Measurements from ENCODE around the gene ZC2HC1C.

Gene ZC2HC1C

GRCh38 chr14:75084513-75084912 lies 15.1 kb downstream of the ZC2HC1C start:
- DNase-seq (ENCODE audit: low read depth, low spot score) = no peak
- H3K4me3 ChIP-seq (ENCODE audit: low read depth, low read length) = no peak overlapping the region
- in situ Hi-C loops (cut with HindIII; ENCODE audit: low sequenced_read_pairs) = no loop called here
- peak; percentile 14 for TF ChIP-seq CTCF (IDR thresholded peaks at IDR 0.05; ENCODE audit: low read depth, low read length)

- TF ChIP-seq CTCF (IDR thresholded peaks at IDR 0.05; ENCODE audit: low read depth, low read length) = no peak
- H3K4me3 ChIP-seq (ENCODE audit: low read depth, low read length) = no peak overlapping the region
- no peak for DNase-seq (ENCODE audit: low read depth, low spot score)
- in situ Hi-C loops (cut with HindIII; ENCODE audit: low sequenced_read_pairs) = no loop called here
These were observed 18.7 kb downstream of the ZC2HC1C start for GRCh38 chr14:75088153-75088552.

DNA sequence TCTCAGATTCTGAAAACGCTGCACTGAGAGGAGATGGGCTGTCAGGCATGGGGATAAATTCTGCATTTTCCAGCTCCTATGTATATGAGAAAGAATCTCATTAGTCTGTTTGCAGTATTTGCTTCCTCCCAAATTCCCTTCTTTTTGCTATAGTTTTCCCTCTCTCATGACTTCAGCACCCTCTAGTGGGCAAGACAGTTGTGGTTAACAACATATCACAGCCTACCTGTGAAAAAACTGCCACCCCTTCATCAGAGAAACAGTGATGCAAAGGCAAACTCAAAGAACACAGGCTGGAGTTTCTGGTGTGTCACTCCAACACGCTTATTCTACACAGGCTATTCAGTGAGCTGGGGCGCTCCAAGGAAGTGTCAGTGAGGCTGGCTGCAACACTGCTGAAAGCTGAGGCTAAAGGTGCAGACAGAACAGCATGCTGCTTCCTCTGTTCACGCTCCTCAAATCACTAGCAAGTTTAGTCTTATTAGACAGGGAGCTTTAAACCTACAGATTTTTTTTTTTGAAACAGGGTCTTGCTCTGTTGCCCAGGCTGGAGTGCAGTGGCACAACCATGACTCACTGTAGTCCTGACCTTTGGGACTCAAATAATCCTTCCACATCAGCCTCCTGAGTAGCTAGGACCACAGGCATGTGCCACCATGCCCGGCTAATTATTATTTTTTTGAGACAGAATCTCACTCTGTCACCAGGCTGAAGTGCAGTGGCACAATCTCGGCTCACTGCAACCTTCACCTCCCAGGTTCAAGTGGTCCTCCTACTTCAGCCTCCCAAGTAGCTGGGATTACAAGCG lies 19.3 kb downstream of the ZC2HC1C start:
- H3K4me3 ChIP-seq (ENCODE audit: low read depth, low read length) = no peak overlapping the region
- DNase-seq (ENCODE audit: low read depth, low spot score) = peak; percentile 68
- TF ChIP-seq CTCF (IDR thresholded peaks at IDR 0.05; ENCODE audit: low read depth, low read length) = peak; percentile 72
- in situ Hi-C loops (cut with HindIII; ENCODE audit: low sequenced_read_pairs) = no loop called here

DNA sequence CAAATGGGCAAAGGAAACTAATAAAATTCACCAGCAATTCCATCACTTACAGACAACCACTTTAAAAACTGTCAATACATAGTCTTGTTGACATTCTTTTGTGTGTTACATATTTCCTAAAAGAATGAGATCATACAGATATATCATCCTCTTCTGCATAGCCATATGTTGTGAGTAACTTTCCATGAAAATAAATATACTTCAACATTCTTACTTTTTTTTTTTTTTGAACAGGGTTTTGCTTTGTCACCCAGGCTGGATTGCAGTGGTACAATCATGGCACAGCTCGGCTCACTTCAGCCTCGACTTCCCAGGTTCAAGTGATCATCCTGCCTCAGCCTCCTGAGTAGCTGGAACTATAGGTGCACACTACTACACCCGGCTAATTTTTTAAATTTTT lies 20.9 kb downstream of the ZC2HC1C start:
- DNase-seq (ENCODE audit: low read depth, low spot score) = no peak
- in situ Hi-C loops (cut with HindIII; ENCODE audit: low sequenced_read_pairs) = no loop called here
- H3K4me3 ChIP-seq (ENCODE audit: low read depth, low read length) = no peak overlapping the region
- no peak for TF ChIP-seq CTCF (IDR thresholded peaks at IDR 0.05; ENCODE audit: low read depth, low read length)

DNA sequence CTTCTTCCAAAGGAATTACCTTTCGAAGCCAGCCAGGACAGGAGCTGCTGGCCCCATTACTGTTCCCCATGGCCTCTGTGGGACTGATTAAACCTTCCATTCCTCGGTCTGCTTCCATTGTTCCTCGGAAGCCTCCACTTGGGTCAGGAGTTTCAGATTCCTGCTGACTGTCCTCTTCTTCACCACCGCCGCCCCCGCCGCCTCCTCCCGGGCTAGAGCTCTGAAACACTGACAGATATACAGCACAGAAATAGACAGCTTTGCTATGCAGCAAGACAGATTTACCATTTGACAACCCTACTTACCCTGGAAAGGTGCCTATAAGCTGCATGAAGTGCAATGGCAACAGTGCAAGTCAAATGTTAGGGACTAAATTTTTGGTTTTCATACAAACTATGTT lies 21.8 kb downstream of the ZC2HC1C start:
- in situ Hi-C loops (cut with HindIII; ENCODE audit: low sequenced_read_pairs) = no loop called here
- no peak overlapping the region for H3K4me3 ChIP-seq (ENCODE audit: low read depth, low read length)
- no peak for TF ChIP-seq CTCF (IDR thresholded peaks at IDR 0.05; ENCODE audit: low read depth, low read length)
- no peak for DNase-seq (ENCODE audit: low read depth, low spot score)

- no peak overlapping the region for H3K4me3 ChIP-seq (ENCODE audit: low read depth, low read length)
- DNase-seq (ENCODE audit: low read depth, low spot score) = no peak
- TF ChIP-seq CTCF (IDR thresholded peaks at IDR 0.05; ENCODE audit: low read depth, low read length) = no peak
- in situ Hi-C loops (cut with HindIII; ENCODE audit: low sequenced_read_pairs) = no loop called here
These were observed 23.3 kb downstream of the ZC2HC1C start for GRCh38 chr14:75092698-75093097.

Data from astrocyte of the spinal cord (primary cell).